ENCODE measurements around the gene ACTR5.

ACTR5 gene

GRCh38 chr20:38728191-38728781 lies 20.0 kb upstream of the ACTR5 start:
- FAIRE-seq = no peak
- DNase-seq (ENCODE audit: extremely low spot score, insufficient read length, low read depth) = no peak

- DNase-seq (ENCODE audit: extremely low spot score, insufficient read length, low read depth) (no peak), FAIRE-seq (no peak)
Observed at GRCh38 chr20:38728911-38729642, 19.2 kb upstream of the ACTR5 start.

- DNase-seq (ENCODE audit: extremely low spot score, insufficient read length, low read depth) (no peak), FAIRE-seq (no peak)
Observed at GRCh38 chr20:38729767-38730166, 18.5 kb upstream of the ACTR5 start.

GRCh38 chr20:38730167-38730988 lies 17.9 kb upstream of the ACTR5 start:
- FAIRE-seq = no peak

GRCh38 chr20:38730989-38731737 lies 17.1 kb upstream of the ACTR5 start:
- FAIRE-seq (peak; percentile 69), DNase-seq (ENCODE audit: extremely low spot score, insufficient read length, low read depth) (no peak)

More at GRCh38 chr20:38730167-38730988, 17.9 kb upstream of the ACTR5 start:
- DNase-seq (ENCODE audit: extremely low spot score, insufficient read length, low read depth) = no peak

- FAIRE-seq (no peak), DNase-seq (ENCODE audit: extremely low spot score, insufficient read length, low read depth) (no peak)
Observed at GRCh38 chr20:38731738-38732113, 16.5 kb upstream of the ACTR5 start.

- no peak for DNase-seq (ENCODE audit: extremely low spot score, insufficient read length, low read depth)
- FAIRE-seq = no peak
Observed at GRCh38 chr20:38732981-38733380, 15.3 kb upstream of the ACTR5 start.

- no peak for FAIRE-seq
- no peak for DNase-seq (ENCODE audit: extremely low spot score, insufficient read length, low read depth)
Observed at GRCh38 chr20:38735172-38735571, 13.1 kb upstream of the ACTR5 start.

- DNase-seq (ENCODE audit: extremely low spot score, insufficient read length, low read depth) (no peak), FAIRE-seq (no peak)
Observed at GRCh38 chr20:38737887-38738286, 10.4 kb upstream of the ACTR5 start.

- DNase-seq (ENCODE audit: extremely low spot score, insufficient read length, low read depth) (no peak), FAIRE-seq (no peak)
Observed at GRCh38 chr20:38745757-38746156, 2.5 kb upstream of the ACTR5 start.

GRCh38 chr20:38747495-38748096 lies 664 bp upstream of the ACTR5 start:
- DNase-seq (ENCODE audit: extremely low spot score, insufficient read length, low read depth) (no peak), FAIRE-seq (no peak)

- no peak for FAIRE-seq
Observed at GRCh38 chr20:38748861-38749149, 545 bp downstream of the ACTR5 start.

GRCh38 chr20:38751360-38751976 lies 3.2 kb downstream of the ACTR5 start:
- FAIRE-seq (peak; percentile 76), DNase-seq (ENCODE audit: extremely low spot score, insufficient read length, low read depth) (no peak)

More at GRCh38 chr20:38748861-38749149, 545 bp downstream of the ACTR5 start:
- DNase-seq (ENCODE audit: extremely low spot score, insufficient read length, low read depth) = no peak

GRCh38 chr20:38752029-38752428 lies 3.8 kb downstream of the ACTR5 start:
- no peak for FAIRE-seq
- no peak for DNase-seq (ENCODE audit: extremely low spot score, insufficient read length, low read depth)

GRCh38 chr20:38754924-38755323 lies 6.7 kb downstream of the ACTR5 start:
- FAIRE-seq = no peak
- DNase-seq (ENCODE audit: extremely low spot score, insufficient read length, low read depth) = no peak

- DNase-seq (ENCODE audit: extremely low spot score, insufficient read length, low read depth) (no peak), FAIRE-seq (no peak)
Observed at GRCh38 chr20:38755324-38755910, 7.2 kb downstream of the ACTR5 start.

GRCh38 chr20:38757145-38757775 lies 9.0 kb downstream of the ACTR5 start:
- DNase-seq (ENCODE audit: extremely low spot score, insufficient read length, low read depth) (no peak), FAIRE-seq (no peak)

- no peak for FAIRE-seq
Observed at GRCh38 chr20:38759106-38759505, 10.8 kb downstream of the ACTR5 start.

GRCh38 chr20:38760978-38761377 lies 12.7 kb downstream of the ACTR5 start:
- FAIRE-seq = no peak
- no peak for DNase-seq (ENCODE audit: extremely low spot score, insufficient read length, low read depth)

More at GRCh38 chr20:38759106-38759505, 10.8 kb downstream of the ACTR5 start:
- DNase-seq (ENCODE audit: extremely low spot score, insufficient read length, low read depth) = no peak
